Glomerular endothelial cell (primary cell): ENCODE results near the gene VPS54. TPM values are rescaled to one million over a fixed set of nuclear protein-coding genes. Genes with fewer than 3 reads are reported as not detected.
"Not testable (repeated sequence)": the region's sequence is repeated elsewhere in the genome, so short reads cannot be mapped to it uniquely, and the experiment has no call there.

ENCODE experiments used
- DNase-seq: peaks from one replicate; pipeline ENCODE4 v3.0.0-alpha.2; 2011; ENCODE audit warnings: low read depth, low spot score; ENCODE audit errors: extremely low read depth
- total RNA-seq: library from RNA; depleted of rRNA; stranded (reverse); fragments of >200 nt; gene quantifications from 2 replicates; pipeline ENCODE4 v1.2.3, GENCODE V29; 2015

VPS54 gene
- total RNA-seq, 1 donor from 2014 or later: 12.3 TPM

GRCh38 chr2:63847571-63847970, 171.7 kb downstream of the VPS54 start:
- DNase-seq: not testable (repeated sequence)

DNA sequence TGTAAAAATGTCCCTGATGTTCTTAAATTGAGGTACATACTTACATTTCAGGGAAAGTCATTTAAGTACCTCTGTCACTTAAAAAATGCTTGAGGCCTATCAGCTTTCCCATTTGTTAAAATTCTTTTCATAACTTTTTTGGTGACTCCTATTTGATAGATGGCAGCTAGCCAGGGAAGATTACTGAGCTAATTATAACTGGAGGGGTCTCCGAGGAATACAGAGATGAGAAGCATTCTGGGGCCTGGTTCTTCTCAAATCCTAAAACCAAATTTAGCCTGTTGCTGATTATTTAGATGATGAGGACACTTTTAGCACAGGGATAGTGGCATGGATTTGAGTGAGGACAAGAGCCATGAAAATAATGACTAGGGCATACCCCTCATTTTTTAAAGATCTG, 172.7 kb downstream of the VPS54 start:
- no peak for DNase-seq

GRCh38 chr2:63845866-63846265, 173.4 kb downstream of the VPS54 start:
- DNase-seq: no peak

DNA sequence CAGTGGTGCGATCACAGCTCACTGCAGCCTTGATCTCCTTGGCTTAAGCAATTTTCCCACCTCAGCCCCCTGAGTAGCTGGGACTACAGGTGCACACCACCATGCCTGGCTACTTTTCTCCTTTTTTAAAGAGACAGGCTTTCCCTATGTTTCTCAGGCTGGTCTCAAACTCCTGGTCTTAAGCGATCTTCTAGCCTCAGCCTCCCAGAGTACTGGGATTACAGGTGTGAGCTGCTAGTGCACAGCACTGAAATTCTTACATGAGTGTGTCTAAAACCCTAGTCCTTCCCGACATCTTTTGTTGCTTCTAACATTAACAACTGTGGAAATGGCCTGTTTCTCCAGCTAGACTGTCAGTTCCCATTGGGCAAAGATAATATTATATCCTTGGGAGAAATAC, 174.6 kb downstream of the VPS54 start:
- DNase-seq: no peak

GRCh38 chr2:63843791-63844190, 175.4 kb downstream of the VPS54 start:
- no peak for DNase-seq

DNA sequence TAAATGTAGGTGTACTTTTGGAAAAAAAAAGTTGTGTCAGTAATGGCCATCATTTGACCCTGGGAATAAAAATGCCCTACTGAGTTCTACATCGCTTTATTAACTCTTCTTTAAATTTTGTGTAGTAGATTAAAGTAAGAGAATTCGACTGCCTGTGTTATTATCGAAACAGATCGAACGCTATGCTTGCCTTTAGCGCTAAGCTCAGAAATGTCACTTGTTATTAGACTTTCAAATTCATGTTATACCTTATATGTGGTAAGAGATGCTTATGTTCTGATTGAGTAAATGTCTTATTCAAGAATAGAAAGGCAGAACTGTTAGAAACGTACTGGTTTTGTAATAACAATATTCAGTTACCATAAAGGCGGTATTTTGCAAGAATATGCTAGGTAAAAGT, 176.1 kb downstream of the VPS54 start:
- DNase-seq: no peak

DNA sequence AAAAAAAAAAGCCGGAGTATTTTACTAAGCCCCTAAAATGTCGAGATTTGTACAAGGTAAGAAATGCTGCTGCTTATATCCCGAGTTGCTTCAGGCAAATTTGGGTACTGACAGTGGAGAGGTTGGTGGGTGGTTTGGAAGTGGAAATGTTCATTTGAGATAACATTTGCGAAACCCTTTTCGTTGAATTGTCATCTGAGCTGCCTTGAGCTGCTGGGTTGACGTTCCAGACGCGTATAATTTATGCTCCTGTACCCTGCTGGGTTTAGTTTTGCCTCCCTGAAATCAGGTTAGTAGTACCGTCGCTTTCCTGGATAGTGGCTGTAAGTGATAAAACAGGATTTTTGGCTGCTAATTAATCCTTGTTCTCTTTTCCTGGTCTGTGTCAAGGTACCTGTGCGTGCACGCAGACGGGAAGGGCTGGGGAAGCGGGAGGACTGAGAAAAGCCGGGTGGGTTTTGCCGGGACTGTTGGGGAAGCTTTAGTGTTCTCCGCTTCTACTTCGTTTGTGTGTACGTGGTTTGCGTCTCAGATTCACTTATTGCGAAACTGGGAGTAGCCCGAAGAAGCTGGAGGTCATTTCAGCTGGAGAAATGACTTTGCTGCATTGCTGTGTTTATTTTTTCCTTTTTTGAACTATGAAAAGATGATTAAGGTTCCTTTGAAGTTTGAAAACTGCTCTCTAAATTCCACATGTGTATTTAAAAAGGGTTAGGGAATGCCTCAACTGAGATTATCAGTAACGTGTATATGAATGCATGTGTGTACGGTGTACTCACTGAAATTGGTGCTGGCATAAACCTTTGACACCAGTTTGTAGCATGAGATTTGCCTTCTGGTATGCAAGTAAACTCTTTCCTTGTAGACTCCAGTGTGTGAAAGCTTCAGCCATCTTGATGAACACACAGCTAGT, 176.8 kb downstream of the VPS54 start:
- no peak for DNase-seq

Other genes starting within 250 kb of the VPS54 start
- gene UGP2, start 177.5 kb downstream of the VPS54 start, total RNA-seq: 57.5 and 59.2 TPM in 2 replicates
- gene PELI1, start 125.0 kb upstream of the VPS54 start, total RNA-seq: 21.9 and 25.7 TPM in 2 replicates